HG03196 (cell line): ENCODE measurements around the gene ZNF845.
"Not testable (repeated sequence)": the region's sequence is repeated elsewhere in the genome, so short reads cannot be mapped to it uniquely, and the experiment has no call there.

Experiments
- ATAC-seq: cut with Tn5 transposase; IDR thresholded peaks from one replicate; pipeline ENCODE4 v1.9.1; 2021; ENCODE audit not compliant: unreplicated experiment

The ZNF845 gene

GRCh38 chr19:53333463-53334449, at the start of gene ZNF845:
Gene ZNF845 (plus strand): TSS chr19:53333749. CDS start chr19:53341308, 7,559 bp downstream.
- ATAC-seq, result peak; percentile 95

- no peak for ATAC-seq
These were observed 48.5 kb upstream of the ZNF845 start for GRCh38 chr19:53285087-53285486.

- ATAC-seq, result no peak
These were observed 42.6 kb upstream of the ZNF845 start for GRCh38 chr19:53290758-53291549.

- no peak for ATAC-seq
These were observed 38.6 kb upstream of the ZNF845 start for GRCh38 chr19:53294786-53295441.

GRCh38 chr19:53301341-53301740, 32.2 kb upstream of the ZNF845 start:
- ATAC-seq, result not testable (repeated sequence)

- no peak for ATAC-seq
These were observed 25.2 kb upstream of the ZNF845 start for GRCh38 chr19:53308339-53308811.

GRCh38 chr19:53311044-53311443, 22.5 kb upstream of the ZNF845 start:
- no peak for ATAC-seq

GRCh38 chr19:53311897-53312296, 21.7 kb upstream of the ZNF845 start:
- no peak for ATAC-seq

- no peak for ATAC-seq
These were observed 4.6 kb upstream of the ZNF845 start for GRCh38 chr19:53328967-53329366.

GRCh38 chr19:53332484-53332883, 1.1 kb upstream of the ZNF845 start:
- no peak for ATAC-seq

- no peak for ATAC-seq
These were observed 485 bp upstream of the ZNF845 start for GRCh38 chr19:53333066-53333462.

- not testable (repeated sequence) for ATAC-seq
These were observed 10.9 kb downstream of the ZNF845 start for GRCh38 chr19:53344403-53344802.

- ATAC-seq, result no peak
These were observed 22.2 kb downstream of the ZNF845 start for GRCh38 chr19:53355739-53356138.

- ATAC-seq, result no peak
These were observed 24.5 kb downstream of the ZNF845 start for GRCh38 chr19:53357821-53358581.

GRCh38 chr19:53360056-53360455, 26.5 kb downstream of the ZNF845 start:
- not testable (repeated sequence) for ATAC-seq

- ATAC-seq, result peak; percentile 93
These were observed 31.8 kb downstream of the ZNF845 start, which contains the start of gene ZNF525 for GRCh38 chr19:53365134-53365898. Gene ZNF525 (plus strand): TSS chr19:53365705. CDS start chr19:53372282, 6,577 bp downstream.

GRCh38 chr19:53365899-53366493, 32.4 kb downstream of the ZNF845 start:
- peak; percentile 36 for ATAC-seq

- no peak for ATAC-seq
These were observed 38.6 kb downstream of the ZNF845 start for GRCh38 chr19:53372196-53372595.

- no peak for ATAC-seq
These were observed 40.7 kb downstream of the ZNF845 start for GRCh38 chr19:53374288-53374687.
